SK-N-MC (cell line): ENCODE results near the gene PRR36.

Source experiments
- DNase-seq: peaks from one replicate; pipeline ENCODE4 v3.0.0-alpha.2; 2011; ENCODE audit warnings: low read depth, low spot score
- H3K27ac ChIP-seq: fragments of 200-600 bp; sonication (generic); 2 replicates; pipeline ENCODE4 v1.5.1; 2016; ENCODE audit warnings: mixed run types
- H3K36me3 ChIP-seq: fragments of 200-600 bp; sonication (generic); 2 replicates; pipeline ENCODE4 v1.6.1; 2017; ENCODE audit warnings: antibody characterized with exemption, low read length, mixed read lengths; ENCODE audit not compliant: insufficient read depth
- H3K4me3 ChIP-seq: fragments of 200-600 bp; sonication (generic); 2 replicates; pipeline ENCODE4 v1.5.1; 2016
- H3K9ac ChIP-seq: fragments of 200-600 bp; sonication (generic); 2 replicates; pipeline ENCODE4 v1.8.0; 2017; ENCODE audit warnings: mixed run types, mixed read lengths; ENCODE audit not compliant: insufficient read length
- H3K9me3 ChIP-seq: fragments of 200-600 bp; sonication (generic); 2 replicates; pipeline ENCODE4 v1.6.1; 2017; ENCODE audit warnings: low read depth, mild to moderate bottlenecking, antibody characterized with exemption, low read length, moderate library complexity, mixed read lengths
- EZH2 ChIP-seq: fragments of 200-600 bp; sonication (generic); IDR thresholded peaks from one replicate; pipeline ENCODE4 v1.6.1; 2017; ENCODE audit warnings: antibody characterized with exemption
- FOXP2 ChIP-seq: optimal IDR thresholded peaks from 2 replicates; pipeline ENCODE3; 2011; ENCODE audit warnings: mild to moderate bottlenecking, moderate library complexity; ENCODE audit not compliant: insufficient read depth; ENCODE audit errors: extremely low read length, control extremely low read depth
- POLR2AphosphoS5 ChIP-seq: IDR thresholded peaks from 2 replicates; pipeline ENCODE4 v1.6.1; 2012; ENCODE audit warnings: mild to moderate bottlenecking, low read depth, low read length, borderline replicate concordance

Gene PRR36

GRCh38 chr19:7883796-7884570 lies 9.8 kb upstream of the PRR36 start:
- Histone ChIP-seq H3K9me3 (no peaks in the 10 kb centered on the region), H3K36me3 (no peaks in the 10 kb centered on the region), H3K27ac (0 out of 2 replicates have a peak overlapping the region, but pooled peaks have one; percentile 60), H3K4me3 (no peak overlapping the region), H3K9ac (no peak overlapping the region)
- TF ChIP-seq EZH2 (no peak), POLR2AphosphoS5 (no peak), FOXP2 (no peak)
- peak; percentile 75 for DNase-seq

- Histone ChIP-seq H3K9ac (no peak overlapping the region), H3K9me3 (no peaks in the 10 kb centered on the region), H3K4me3 (no peak overlapping the region), H3K36me3 (no peaks in the 10 kb centered on the region), H3K27ac (no peak overlapping the region)
- TF ChIP-seq POLR2AphosphoS5 (no peak), FOXP2 (no peak), EZH2 (no peak)
- DNase-seq = no peak
Observed at GRCh38 chr19:7883105-7883504, 8.9 kb upstream of the PRR36 start.

- H3K36me3 ChIP-seq = no peaks in the 10 kb centered on the region
- TF ChIP-seq EZH2 (no peak), POLR2AphosphoS5 (no peak), FOXP2 (no peak)
- H3K27ac ChIP-seq = no peak overlapping the region
- H3K4me3 ChIP-seq = no peak overlapping the region
- H3K9me3 ChIP-seq = no peaks in the 10 kb centered on the region
- H3K9ac ChIP-seq = no peak overlapping the region
- no peak for DNase-seq
Observed at GRCh38 chr19:7881910-7882309, 7.7 kb upstream of the PRR36 start.

- Histone ChIP-seq H3K9me3 (no peaks in the 10 kb centered on the region), H3K4me3 (no peak overlapping the region), H3K36me3 (no peaks in the 10 kb centered on the region), H3K9ac (no peak overlapping the region), H3K27ac (no peak overlapping the region)
- DNase-seq = no peak
- TF ChIP-seq FOXP2 = no peak
- no peak for TF ChIP-seq POLR2AphosphoS5
- TF ChIP-seq EZH2 = no peak
Observed at GRCh38 chr19:7879836-7880235, 5.6 kb upstream of the PRR36 start.

GRCh38 chr19:7879111-7879807 lies 5.1 kb upstream of the PRR36 start:
- H3K4me3 ChIP-seq = no peak overlapping the region
- H3K27ac ChIP-seq = no peak overlapping the region
- DNase-seq = no peak
- H3K9ac ChIP-seq = no peak overlapping the region
- no peaks in the 10 kb centered on the region for H3K9me3 ChIP-seq
- H3K36me3 ChIP-seq = no peaks in the 10 kb centered on the region
- TF ChIP-seq FOXP2 (no peak), EZH2 (no peak), POLR2AphosphoS5 (no peak)

GRCh38 chr19:7877249-7877836 lies 3.2 kb upstream of the PRR36 start:
- no peak overlapping the region for H3K4me3 ChIP-seq
- DNase-seq = no peak
- no peak overlapping the region for H3K9ac ChIP-seq
- no peaks in the 10 kb centered on the region for H3K36me3 ChIP-seq
- no peaks in the 10 kb centered on the region for H3K9me3 ChIP-seq
- peak overlapping the region; percentile 44; the same call in 1 of the 2 replicates for H3K27ac ChIP-seq
- no peak for TF ChIP-seq EZH2
- no peak for TF ChIP-seq FOXP2
- TF ChIP-seq POLR2AphosphoS5 = no peak

- no peak for DNase-seq
- Histone ChIP-seq H3K9ac (no peak overlapping the region), H3K4me3 (no peak overlapping the region), H3K27ac (no peak overlapping the region), H3K36me3 (no peaks in the 10 kb centered on the region), H3K9me3 (no peaks in the 10 kb centered on the region)
- TF ChIP-seq FOXP2 (no peak), EZH2 (no peak), POLR2AphosphoS5 (no peak)
Observed at GRCh38 chr19:7874897-7875273, 695 bp upstream of the PRR36 start.

GRCh38 chr19:7873304-7874075 lies 700 bp downstream of the PRR36 start:
- DNase-seq = no peak
- Histone ChIP-seq H3K9ac (peak overlapping the region; percentile 73), H3K27ac (no peak overlapping the region), H3K9me3 (no peaks in the 10 kb centered on the region), H3K4me3 (peak overlapping the region; percentile 79), H3K36me3 (no peaks in the 10 kb centered on the region)
- TF ChIP-seq EZH2 = no peak
- no peak for TF ChIP-seq POLR2AphosphoS5
- no peak for TF ChIP-seq FOXP2
